OCI-LY1 (cell line): Measurements from ENCODE around the gene RALGDS.

Experiments used
- H2AFZ ChIP-seq: fragments of 200-600 bp; sonication (generic), shearing (Covaris generic); 2 replicates; pipeline ENCODE4 v1.6.0; 2014; ENCODE audit warnings: antibody characterized with exemption, mild to moderate bottlenecking, low read length
- H3F3A ChIP-seq: fragments of 200-600 bp; sonication (generic), shearing (Covaris generic); 2 replicates; pipeline ENCODE4 v1.6.0; 2014; ENCODE audit warnings: mild to moderate bottlenecking, antibody characterized with exemption, low read length, moderate library complexity; ENCODE audit not compliant: insufficient read depth
- H3K27ac ChIP-seq: fragments of 200-600 bp; sonication (generic); 2 replicates; pipeline ENCODE4 v1.5.1; 2014; ENCODE audit warnings: low read length, mixed run types, mild to moderate bottlenecking, low read depth; ENCODE audit not compliant: poor library complexity, severe bottlenecking
- H3K27me3 ChIP-seq: fragments of 200-600 bp; sonication (generic); 2 replicates; pipeline ENCODE4 v1.6.0; 2014; ENCODE audit warnings: antibody characterized with exemption, mild to moderate bottlenecking, low read length, moderate library complexity; ENCODE audit not compliant: insufficient read depth
- H3K36me3 ChIP-seq: fragments of 200-600 bp; sonication (generic); 2 replicates; pipeline ENCODE4 v1.6.1; 2014; ENCODE audit warnings: mild to moderate bottlenecking, antibody characterized with exemption, low read length, moderate library complexity, mixed read lengths; ENCODE audit not compliant: insufficient read depth
- H3K4me1 ChIP-seq: fragments of 200-600 bp; sonication (generic); 2 replicates; pipeline ENCODE4 v1.5.1; 2014; ENCODE audit warnings: mild to moderate bottlenecking, low read length, moderate library complexity; ENCODE audit not compliant: insufficient read depth, severe bottlenecking
- H3K4me2 ChIP-seq: fragments of 200-600 bp; sonication (generic), shearing (Covaris generic); 2 replicates; pipeline ENCODE4 v1.6.1; 2014; ENCODE audit warnings: low read length
- H3K4me3 ChIP-seq: fragments of 200-600 bp; sonication (generic); 2 replicates; pipeline ENCODE4 v1.5.1; 2014; ENCODE audit warnings: low read length, low read depth, mild to moderate bottlenecking, mixed read lengths; ENCODE audit not compliant: poor library complexity, severe bottlenecking
- H3K79me2 ChIP-seq: fragments of 200-600 bp; shearing (Covaris generic); 2 replicates; pipeline ENCODE4 v1.6.1; 2016; ENCODE audit warnings: mixed run types, low read length, mixed read lengths; ENCODE audit not compliant: insufficient read depth
- H3K9ac ChIP-seq: fragments of 200-600 bp; sonication (generic), shearing (Covaris generic); 2 replicates; pipeline ENCODE4 v1.6.1; 2014; ENCODE audit warnings: mild to moderate bottlenecking, low read length, mixed read lengths
- H3K9me2 ChIP-seq: fragments of 200-600 bp; sonication (generic), shearing (Covaris generic); 2 replicates; pipeline ENCODE4 v1.6.1; 2014; ENCODE audit warnings: low read depth, mild to moderate bottlenecking, low read length, mixed read lengths
- H3K9me3 ChIP-seq: fragments of 200-600 bp; shearing (Covaris generic); 2 replicates; pipeline ENCODE4 v1.6.1; 2014; ENCODE audit warnings: low read length, mixed read lengths
- H4K20me1 ChIP-seq: fragments of 200-600 bp; sonication (generic), shearing (Covaris generic); 2 replicates; pipeline ENCODE4 v1.6.0; 2016; ENCODE audit warnings: mild to moderate bottlenecking, low read length; ENCODE audit not compliant: insufficient read depth
- EZH2 ChIP-seq: fragments of 200-600 bp; sonication (generic), shearing (Covaris generic); IDR thresholded peaks from 2 replicates; pipeline ENCODE4 v1.8.0; 2017; ENCODE audit warnings: borderline replicate concordance, mixed run types, mild to moderate bottlenecking, antibody characterized with exemption, low read length, moderate library complexity, mixed read lengths
- TF ChIP-seq, protein P1 (sequence below): fragments of 200-600 bp; sonication (generic), shearing (Covaris generic); IDR thresholded peaks from 2 replicates; pipeline ENCODE4 v1.5.1; 2017; ENCODE audit warnings: mild to moderate bottlenecking, antibody characterized with exemption, low read length, moderate library complexity, mixed read lengths

RALGDS gene

DNA sequence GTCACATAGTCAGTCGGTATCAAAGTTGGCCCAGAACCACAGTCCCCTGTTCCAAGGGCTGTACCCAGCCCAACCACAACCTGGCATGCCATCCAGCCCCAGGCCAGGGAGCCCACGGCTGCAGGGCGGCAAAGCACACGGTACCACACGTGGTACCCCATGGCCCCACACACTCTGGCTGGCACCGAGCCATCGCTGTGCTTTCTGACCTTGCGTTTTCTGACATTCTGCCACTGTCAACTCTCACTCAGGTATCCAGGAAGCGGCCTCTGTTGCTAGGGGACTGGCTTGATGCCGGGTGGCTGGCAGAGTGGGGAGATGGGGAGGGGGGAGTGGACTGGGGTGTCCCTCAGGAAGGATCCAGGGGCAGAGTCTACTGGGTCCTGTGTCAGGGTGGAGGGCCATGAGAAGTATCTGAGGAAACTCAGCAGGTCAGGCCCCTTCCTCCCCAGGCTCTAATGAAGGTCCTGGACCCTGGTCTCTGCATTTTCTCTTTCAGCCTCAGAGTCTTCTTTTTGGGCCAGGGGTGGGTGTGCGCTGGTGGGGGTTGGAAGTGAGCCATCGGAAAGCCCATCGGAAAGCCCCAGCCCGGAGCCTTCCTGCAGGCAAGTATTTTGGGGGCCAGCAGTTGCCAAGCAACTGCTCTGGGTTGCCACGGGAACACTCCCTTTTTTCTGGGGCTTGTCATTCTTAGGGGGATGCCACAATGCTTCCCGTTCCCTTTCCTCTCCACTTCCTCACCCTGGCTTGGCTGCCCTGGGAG is 21.0 kb upstream of the RALGDS start:
- Histone ChIP-seq H4K20me1 (no peaks in the 10 kb centered on the region), H3K4me2 (peak overlapping the region; percentile 7; the same call in 1 of the 2 replicates), H3K9me3 (no peaks in the 10 kb centered on the region), H3K4me1 (peaks cover 33% of the 10 kb centered on the region), H3K9me2 (no peaks in the 10 kb centered on the region), H3K36me3 (no peaks in the 10 kb centered on the region), H2AFZ (no peak overlapping the region), H3K79me2 (no peaks in the 10 kb centered on the region), H3F3A (no peaks in the 10 kb centered on the region), H3K9ac (no peak overlapping the region), H3K27me3 (no peaks in the 10 kb centered on the region), H3K27ac (peak overlapping the region; percentile 21), H3K4me3 (no peak overlapping the region)
- TF ChIP-seq, protein P1, sequence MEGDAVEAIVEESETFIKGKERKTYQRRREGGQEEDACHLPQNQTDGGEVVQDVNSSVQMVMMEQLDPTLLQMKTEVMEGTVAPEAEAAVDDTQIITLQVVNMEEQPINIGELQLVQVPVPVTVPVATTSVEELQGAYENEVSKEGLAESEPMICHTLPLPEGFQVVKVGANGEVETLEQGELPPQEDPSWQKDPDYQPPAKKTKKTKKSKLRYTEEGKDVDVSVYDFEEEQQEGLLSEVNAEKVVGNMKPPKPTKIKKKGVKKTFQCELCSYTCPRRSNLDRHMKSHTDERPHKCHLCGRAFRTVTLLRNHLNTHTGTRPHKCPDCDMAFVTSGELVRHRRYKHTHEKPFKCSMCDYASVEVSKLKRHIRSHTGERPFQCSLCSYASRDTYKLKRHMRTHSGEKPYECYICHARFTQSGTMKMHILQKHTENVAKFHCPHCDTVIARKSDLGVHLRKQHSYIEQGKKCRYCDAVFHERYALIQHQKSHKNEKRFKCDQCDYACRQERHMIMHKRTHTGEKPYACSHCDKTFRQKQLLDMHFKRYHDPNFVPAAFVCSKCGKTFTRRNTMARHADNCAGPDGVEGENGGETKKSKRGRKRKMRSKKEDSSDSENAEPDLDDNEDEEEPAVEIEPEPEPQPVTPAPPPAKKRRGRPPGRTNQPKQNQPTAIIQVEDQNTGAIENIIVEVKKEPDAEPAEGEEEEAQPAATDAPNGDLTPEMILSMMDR = no peak
- no peak for TF ChIP-seq EZH2

DNA sequence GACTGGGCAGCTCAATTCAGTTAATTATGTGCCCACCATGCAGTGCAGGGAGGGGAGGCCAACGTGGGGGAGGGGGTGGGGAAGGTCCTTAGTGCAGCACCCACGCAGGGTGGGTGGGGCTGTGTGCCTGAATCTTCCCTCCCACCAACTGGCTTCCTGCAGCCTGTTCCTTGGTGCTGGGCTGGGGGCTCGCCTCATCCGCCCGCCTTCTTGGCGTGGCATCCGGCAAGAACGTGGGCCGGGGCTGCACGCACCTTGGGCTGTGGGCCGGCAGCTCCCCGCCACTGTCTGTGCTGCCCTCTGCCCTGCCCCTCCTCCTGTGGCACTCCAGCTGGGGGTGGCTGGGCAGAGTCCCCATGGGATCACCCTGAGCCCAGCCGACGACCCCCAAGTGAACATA is 19.6 kb upstream of the RALGDS start:
- Histone ChIP-seq H3K79me2 (no peaks in the 10 kb centered on the region), H3K9me2 (no peaks in the 10 kb centered on the region), H3K4me3 (no peak overlapping the region), H4K20me1 (no peaks in the 10 kb centered on the region), H2AFZ (no peak overlapping the region), H3K36me3 (no peaks in the 10 kb centered on the region), H3K4me2 (no peak overlapping the region), H3K4me1 (peaks cover 33% of the 10 kb centered on the region), H3F3A (no peaks in the 10 kb centered on the region), H3K9ac (no peak overlapping the region), H3K9me3 (no peaks in the 10 kb centered on the region), H3K27me3 (no peaks in the 10 kb centered on the region), H3K27ac (no peak overlapping the region)
- TF ChIP-seq EZH2 = no peak
- TF ChIP-seq, protein P1 = no peak

DNA sequence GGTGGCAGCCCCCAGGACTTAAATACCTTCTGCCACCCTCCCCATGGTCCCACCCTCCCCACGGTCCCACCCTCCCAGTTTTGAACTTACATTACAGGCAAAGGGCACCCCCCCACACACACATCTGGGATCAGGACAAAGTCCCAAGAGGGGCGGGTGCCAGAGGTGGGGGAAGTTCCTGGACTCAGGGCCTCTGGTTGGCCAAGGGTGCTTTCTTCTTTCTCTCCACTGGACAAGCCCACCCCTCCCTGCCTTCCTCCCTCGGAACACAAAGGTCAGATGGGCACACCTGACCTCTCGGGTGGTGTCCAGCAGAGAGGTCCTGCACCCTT is 19.1 kb upstream of the RALGDS start:
- Histone ChIP-seq H3K27me3 (no peaks in the 10 kb centered on the region), H3F3A (no peaks in the 10 kb centered on the region), H3K36me3 (no peaks in the 10 kb centered on the region), H3K4me1 (peaks cover 32% of the 10 kb centered on the region), H3K4me2 (no peak overlapping the region), H3K4me3 (no peak overlapping the region), H3K79me2 (no peaks in the 10 kb centered on the region), H3K9ac (no peak overlapping the region), H2AFZ (no peak overlapping the region), H3K9me3 (no peaks in the 10 kb centered on the region), H4K20me1 (no peaks in the 10 kb centered on the region), H3K27ac (no peak overlapping the region), H3K9me2 (no peaks in the 10 kb centered on the region)
- no peak for TF ChIP-seq EZH2
- TF ChIP-seq, protein P1 = no peak
